K562 (cell line): ENCODE results near the gene BNIPL. TPM values are rescaled to one million over a fixed set of nuclear protein-coding genes. Genes with fewer than 3 reads are reported as not detected.

ENCODE experiments used
- CCNT2 ChIP-seq: IDR thresholded peaks from 2 replicates; pipeline ENCODE4 v1.6.1; 2011; ENCODE audit warnings: borderline replicate concordance, low read depth, mild to moderate bottlenecking, moderate library complexity, mixed read lengths, low read length; ENCODE audit not compliant: insufficient read length; ENCODE audit errors: extremely low read depth
- ETS1 ChIP-seq: conservative IDR thresholded peaks from 2 replicates; pipeline ENCODE4 v1.6.1; 2011; ENCODE audit warnings: low read depth, mild to moderate bottlenecking, low read length; ENCODE audit not compliant: control insufficient read depth
- GABPA ChIP-seq: fragments of 200-800 bp; sonication (Bioruptor generic); conservative IDR thresholded peaks from 2 replicates; pipeline ENCODE4 v1.6.1; 2016; ENCODE audit warnings: low read depth, missing genetic modification characterization, missing compliant biosample characterization
- MAFF ChIP-seq: IDR thresholded peaks from 2 replicates; pipeline ENCODE4 v1.6.1; 2012; ENCODE audit warnings: low read length, improper control_type of control experiment
- RFX7 ChIP-seq: fragments of 250-450 bp; sonication (Bioruptor Pico); IDR thresholded peaks from 2 replicates; pipeline ENCODE4 v1.5.1; 2021; ENCODE audit warnings: mild to moderate bottlenecking
- ZBTB43 ChIP-seq: sonication (generic); formaldehyde crosslinking; IDR thresholded peaks from 2 replicates; pipeline ENCODE4 v1.8.0; 2023; ENCODE audit warnings: mild to moderate bottlenecking, missing genetic modification reagents
- ZC3H8 ChIP-seq: fragments of 450-650 bp; IDR thresholded peaks from 2 replicates; pipeline ENCODE4 v1.6.1; 2017
- ZNF668 ChIP-seq: fragments of 250-450 bp; sonication (Bioruptor Pico); IDR thresholded peaks from 2 replicates; pipeline ENCODE4 v1.8.0; 2022; ENCODE audit warnings: mild to moderate bottlenecking, inconsistent platforms
- polyA plus RNA-seq, 8 experiments: library from polyadenylated mRNA; depleted of rRNA in 4 of 8; stranded (reverse) in 5 of 8; unstranded in 3 of 8; fragments of >200 nt; fragmentation: Nextera tagmentation in 2 of 8; fragmentation: Illumina TruSeq in 1 of 8; extraction: Ambion mirVana in 2 of 8; extraction: Trizol in 1 of 8; gene quantifications; 2 replicates each; pipeline versions ENCODE4 v1.2.1 to v1.2.3, GENCODE V29; 2011 to 2014; ENCODE audit warnings: inconsistent platforms in 1 of 8, missing spikeins in 1 of 8
- total RNA-seq, 7 experiments: library from RNA; depleted of rRNA in 6 of 7; stranded (reverse); fragments of >200 nt in 6 of 7; fragmentation: Illumina TruSeq in 2 of 7; extraction: Trizol in 2 of 7; gene quantifications; 2 replicates each; pipeline versions ENCODE4 v1.2.1 to v1.2.3, GENCODE V29; 2011 to 2021; ENCODE audit warnings: low replicate concordance in 1 of 7
- TF ChIP-seq, protein P1 (sequence below): fragments of 250-450 bp; sonication (Bioruptor Pico); IDR thresholded peaks from 2 replicates; pipeline ENCODE4 v1.8.0; 2022; ENCODE audit warnings: moderate library complexity, mild to moderate bottlenecking, inconsistent platforms

BNIPL gene
- total and polyA plus RNA-seq, 9 of the 15 experiments (the other 6 are each of a cell fraction or from before 2014, with no cell fraction given), result 0.08 to 1.4 (median 0.68) TPM

DNA sequence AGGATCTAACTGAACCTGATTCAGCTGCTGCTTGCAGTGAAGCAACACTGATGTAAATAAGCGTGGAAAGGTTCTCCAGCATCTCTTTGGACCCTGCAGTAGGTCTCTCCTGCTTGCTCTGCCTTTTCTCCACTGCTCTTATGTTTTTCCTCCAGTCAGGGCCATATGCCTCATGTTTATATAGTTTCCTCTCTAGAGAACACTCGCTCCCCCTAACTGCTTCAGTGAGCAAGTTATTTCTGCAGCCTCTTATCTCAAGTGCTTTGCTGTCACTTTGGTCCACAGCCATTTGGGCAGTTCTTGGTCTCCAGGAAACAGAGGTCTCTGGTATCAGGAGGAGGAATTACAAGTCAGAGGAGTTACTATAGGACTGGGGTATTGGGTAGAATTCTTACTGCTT, 22.9 kb upstream of the BNIPL start (continued):
- TF ChIP-seq, protein P1, sequence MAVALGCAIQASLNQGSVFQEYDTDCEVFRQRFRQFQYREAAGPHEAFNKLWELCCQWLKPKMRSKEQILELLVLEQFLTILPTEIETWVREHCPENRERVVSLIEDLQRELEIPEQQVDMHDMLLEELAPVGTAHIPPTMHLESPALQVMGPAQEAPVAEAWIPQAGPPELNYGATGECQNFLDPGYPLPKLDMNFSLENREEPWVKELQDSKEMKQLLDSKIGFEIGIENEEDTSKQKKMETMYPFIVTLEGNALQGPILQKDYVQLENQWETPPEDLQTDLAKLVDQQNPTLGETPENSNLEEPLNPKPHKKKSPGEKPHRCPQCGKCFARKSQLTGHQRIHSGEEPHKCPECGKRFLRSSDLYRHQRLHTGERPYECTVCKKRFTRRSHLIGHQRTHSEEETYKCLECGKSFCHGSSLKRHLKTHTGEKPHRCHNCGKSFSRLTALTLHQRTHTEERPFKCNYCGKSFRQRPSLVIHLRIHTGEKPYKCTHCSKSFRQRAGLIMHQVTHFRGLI, result no peak
- TF ChIP-seq ETS1 (no peak), ZBTB43 (CRISPR knock-in tag) (no peak), ZNF668 (CRISPR knock-in tag) (no peak), GABPA (tag) (no peak), CCNT2 (no peak), RFX7 (CRISPR knock-in tag) (no peak), ZC3H8 (no peak), MAFF (no peak)
